Pancreas (tissue), 10 donors: ENCODE measurements around the gene TAF1B. TPM values are rescaled to one million over a fixed set of nuclear protein-coding genes. Genes with fewer than 3 reads are reported as not detected.
A peak's percentile ranks its signal among the peaks of the same experiment; 100 is the strongest.

Experiments used
- ATAC-seq, 4 donors: fragments of 200-7000 bp; cut with Tn5 transposase; one replicate each; pipeline versions ENCODE4 v1.8.0 to v1.9.1; 2020; ENCODE audit warnings: mild to moderate bottlenecking in 4 of 4, moderate library complexity in 4 of 4
- DNase-seq, 6 donors: peaks; one replicate each; pipeline ENCODE4 v3.0.0-alpha.2; 2020
- FAIRE-seq: peaks from 2 replicates; lab custom pipeline; 2012; peaks lifted over from hg19 to GRCh38; lab: Jason Lieb, UNC
- H3K27ac ChIP-seq, 4 donors: fragments of 200-600 bp; sonication (generic); 1 replicate in 3 of 4; 2 replicates in 1 of 4; pipeline versions ENCODE4 v1.5.0 to v1.8.0; 2020
- H3K27me3 ChIP-seq, 4 donors: fragments of 200-600 bp; one replicate each; pipeline ENCODE4 v1.8.0; 2021
- H3K36me3 ChIP-seq, 3 donors: fragments of 200-600 bp; sonication (generic) in 1 of 3; one replicate each; pipeline versions ENCODE4 v1.5.0 to v1.8.0; 2020 to 2021
- H3K4me1 ChIP-seq, 3 donors: fragments of 200-600 bp; one replicate each; pipeline ENCODE4 v1.8.0; 2021
- H3K4me3 ChIP-seq, 4 donors: fragments of 200-600 bp; sonication (generic) in 2 of 4; one replicate each; pipeline versions ENCODE4 v1.5.0 to v1.8.0; 2020 to 2021
- H3K9me3 ChIP-seq, 4 donors: fragments of 200-600 bp; one replicate each; pipeline ENCODE4 v1.8.0; 2021
- CTCF ChIP-seq, 4 donors: fragments of 200-600 bp; sonication (generic) in 3 of 4; IDR thresholded peaks; one replicate each; pipeline versions ENCODE4 v1.5.0 to v1.8.0; 2021; ENCODE audit warnings: antibody characterized with exemption in 4 of 4
- WGBS, 2 donors: extraction: QIAGEN DNeasy Blood & Tissue Kit; methylation state at CpG; one replicate each; pipeline ENCODE4 v1.1.7; 2013; 5-methylcytosine and 5-hydroxymethylcytosine counted together
- intact Hi-C, 3 donors: fragments of 100-400 bp; cut with DNase I; formaldehyde crosslinking; loops; one replicate each; pipeline versions ENCODE4 v1.11.1 to v1.14.2; 2022
- polyA plus RNA-seq, 2 donors: library from polyadenylated mRNA; stranded (reverse); fragments of 200-250 nt; gene quantifications; one replicate each; pipeline ENCODE4 v1.2.3, GENCODE V29; 2013
- total RNA-seq, 6 donors: library from RNA; stranded (reverse); fragmentation: NEBNext Ultra II Directional in 4 of 6; extraction: Animal tissue kit (Norgen Biotek cat#: 25700) in 4 of 6; gene quantifications; one replicate each; pipeline versions ENCODE4 v1.2.1 to v1.2.4, GENCODE V29; 2021 to 2023
- donor health status: healthy with polysubstance abuse.
- donor health status: DM: no; HTN: no; CAD: no; lungs with moderate emphysema.
- donor health status: DM: no; HTN: no; CAD: no.
- donor health status: control.
- donor health status: control.
- donor health status: Bipolar disorder and iron deficiency.
- donor health status: DM: yes; HTN: yes; CAD: no.
- donor health status: DM: no; HTN: no; CAD: no.
- donor health status: DM: no; HTN: no; CAD: no.
- donor health status: DM: yes; HTN: yes; CAD: no.

The TAF1B gene
- total and polyA plus RNA-seq, 8 donors, result 2.3 to 11.4 (median 5.8) TPM

DNA sequence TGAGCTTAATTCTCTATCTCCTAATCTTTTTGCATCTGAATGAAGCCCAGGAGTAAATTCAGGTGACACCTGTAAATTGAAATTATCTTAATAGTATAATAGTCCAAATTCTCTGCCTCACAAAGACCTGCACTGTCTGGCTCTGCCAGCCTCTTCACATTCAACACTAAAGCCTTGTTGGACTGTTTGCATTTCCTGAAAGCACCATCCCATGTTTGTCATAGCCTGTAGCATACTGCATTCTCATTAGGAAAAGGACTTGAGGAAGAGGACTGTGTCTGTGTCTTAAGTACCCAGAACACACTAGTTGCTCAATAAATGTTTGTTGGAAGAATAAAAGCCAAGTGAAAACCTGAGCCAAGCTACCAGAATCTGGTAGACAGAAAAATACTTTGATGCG is 65.4 kb downstream of the TAF1B start:
- no peak for TF ChIP-seq CTCF (IDR thresholded peaks at IDR 0.05)
- H3K4me1 ChIP-seq, result no peaks in the 10 kb centered on the region
- no peak overlapping the region for H3K27ac ChIP-seq
- intact Hi-C loops, result no loop called here
- H3K9me3 ChIP-seq, result no peaks in the 10 kb centered on the region
- ATAC-seq (no peak), FAIRE-seq (no peak), DNase-seq (no peak)
- H3K4me3 ChIP-seq, result no peak overlapping the region
- no peaks in the 10 kb centered on the region for H3K27me3 ChIP-seq
- peaks cover 0 to 5% (median 0%) of the 10 kb centered on the region in 3 donors for H3K36me3 ChIP-seq
- WGBS, 2 donors, result 98 to 99% methylated on average over 1 of the region's 1 CpG

- H3K27me3 ChIP-seq, result no peaks in the 10 kb centered on the region
- H3K4me3 ChIP-seq, result no peak overlapping the region
- no peaks in the 10 kb centered on the region for H3K4me1 ChIP-seq
- no peaks in the 10 kb centered on the region for H3K9me3 ChIP-seq
- ATAC-seq (no peak), FAIRE-seq (no peak), DNase-seq (no peak)
- intact Hi-C loops, result no loop called here
- 80 to 89% methylated on average over 2 of the region's 2 CpGs for WGBS, 2 donors
- H3K36me3 ChIP-seq, result peaks cover 0 to 5% (median 0%) of the 10 kb centered on the region in 3 donors
- no peak for TF ChIP-seq CTCF (IDR thresholded peaks at IDR 0.05)
- no peak overlapping the region for H3K27ac ChIP-seq
These were observed 65.8 kb downstream of the TAF1B start for GRCh38 chr2:9909106-9909505.

- no peak for TF ChIP-seq CTCF (IDR thresholded peaks at IDR 0.05)
- intact Hi-C loops, result no loop called here
- no peak overlapping the region for H3K27ac ChIP-seq
- no peaks in the 10 kb centered on the region for H3K27me3 ChIP-seq
- DNase-seq, result no peak
- FAIRE-seq, result no peak
- ATAC-seq, result no peak
- H3K9me3 ChIP-seq, result no peaks in the 10 kb centered on the region
- H3K4me1 ChIP-seq, result no peaks in the 10 kb centered on the region
- no peak overlapping the region for H3K4me3 ChIP-seq
- 56 to 87% methylated on average over 4 of the region's 4 CpGs for WGBS, 2 donors
- peaks cover 0 to 5% (median 0%) of the 10 kb centered on the region in 3 donors for H3K36me3 ChIP-seq
These were observed 67.4 kb downstream of the TAF1B start for GRCh38 chr2:9910699-9911098.

DNA sequence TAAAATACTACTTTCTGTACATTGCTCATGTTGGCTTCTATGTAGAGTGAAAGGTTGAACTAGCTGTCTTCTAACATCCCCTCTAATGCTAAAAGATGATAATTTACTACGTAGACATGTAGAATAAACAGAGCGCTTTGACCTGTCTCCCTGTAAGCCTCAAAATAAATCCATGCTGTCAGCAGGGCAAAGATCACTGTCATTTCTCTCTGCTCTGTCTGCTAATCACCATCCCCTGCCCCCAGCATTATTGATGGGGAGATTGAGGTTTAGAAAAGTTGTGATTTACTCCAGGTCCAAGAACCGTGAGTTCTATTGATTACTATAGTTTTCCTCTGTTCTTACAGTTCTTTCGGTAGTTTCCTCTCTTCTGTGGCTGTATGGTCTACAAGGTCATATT is 69.2 kb downstream of the TAF1B start:
- TF ChIP-seq CTCF (IDR thresholded peaks at IDR 0.05), result no peak
- no peak for ATAC-seq
- Histone ChIP-seq H3K9me3 (no peaks in the 10 kb centered on the region), H3K36me3 (peaks cover 0 to 5% (median 0%) of the 10 kb centered on the region in 3 donors), H3K27ac (no peak overlapping the region), H3K4me3 (no peak overlapping the region), H3K4me1 (no peaks in the 10 kb centered on the region), H3K27me3 (no peaks in the 10 kb centered on the region)
- WGBS, 2 donors, result 90 to 94% methylated on average over 4 of the region's 4 CpGs
- no peak for DNase-seq
- intact Hi-C loops, result no loop called here
- FAIRE-seq, result no peak

- no peak for DNase-seq
- TF ChIP-seq CTCF (IDR thresholded peaks at IDR 0.05), result no peak
- Histone ChIP-seq H3K9me3 (no peaks in the 10 kb centered on the region), H3K27me3 (no peaks in the 10 kb centered on the region), H3K4me1 (no peaks in the 10 kb centered on the region), H3K4me3 (no peak overlapping the region), H3K36me3 (peaks cover 0 to 5% (median 0%) of the 10 kb centered on the region in 3 donors), H3K27ac (no peak overlapping the region)
- no peak for FAIRE-seq
- WGBS, 2 donors, result 92% methylated on average over 9 of the region's 9 CpGs
- intact Hi-C loops, result no loop called here
- ATAC-seq, result peak in 2 of 4 donors; percentile 23 to 43
These were observed 71.3 kb downstream of the TAF1B start for GRCh38 chr2:9914384-9915065.
